Stimulated activated naive CD8-positive, alpha-beta T cell treated with anti-CD3 and anti-CD28 coated beads, Interleukin-15, Interleukin-2, amounts not matched to agents 100 ng/mL and 50 ng/mL, for 24 hours (primary cell): ENCODE measurements around the gene COQ6.
A peak's percentile ranks its signal among the peaks of the same experiment; 100 is the strongest.
"Not testable (repeated sequence)": the region's sequence is repeated elsewhere in the genome, so short reads cannot be mapped to it uniquely, and the experiment has no call there.

Source experiments
- H3K27ac Mint-ChIP-seq: one replicate; pipeline ENCODE4 v1.8.0; 2021; ENCODE audit warnings: mild to moderate bottlenecking, mixed read lengths
- H3K27me3 Mint-ChIP-seq: one replicate; pipeline ENCODE4 v1.8.0; 2021; ENCODE audit warnings: mixed read lengths
- H3K36me3 Mint-ChIP-seq: one replicate; pipeline ENCODE4 v1.8.0; 2021; ENCODE audit warnings: low read depth, mixed read lengths
- H3K4me1 Mint-ChIP-seq: one replicate; pipeline ENCODE4 v1.8.0; 2021; ENCODE audit warnings: low read depth, mixed read lengths
- H3K4me3 Mint-ChIP-seq: one replicate; pipeline ENCODE4 v1.8.0; 2021; ENCODE audit warnings: mild to moderate bottlenecking, mixed read lengths
- H3K9me3 Mint-ChIP-seq: one replicate; pipeline ENCODE4 v1.8.0; 2021; ENCODE audit warnings: mixed read lengths

Gene COQ6

GRCh38 chr14:73949752-73950734 is at the start of gene COQ6, which contains the start of gene FAM161B:
Gene COQ6, plus strand, starts transcription at chr14:73950302. Its CDS starts 31 bp downstream, at chr14:73950333.
Gene FAM161B, minus strand, starts transcription at chr14:73950094. Its CDS starts 68 bp downstream, at chr14:73950026.
- Mint-ChIP-seq H3K4me1 (peaks cover 14% of the 10 kb centered on the region), H3K36me3 (peaks cover 5% of the 10 kb centered on the region), H3K9me3 (no peaks in the 10 kb centered on the region), H3K4me3 (peak within 1 kb of the TSS; percentile 96), H3K27ac (peak within 1 kb of the TSS; percentile 90), H3K27me3 (no peaks in the 10 kb centered on the region)

GRCh38 chr14:73903028-73903427 is 47.1 kb upstream of the COQ6 start:
- no peak overlapping the region for H3K4me3 Mint-ChIP-seq
- H3K27me3 Mint-ChIP-seq: no peaks in the 10 kb centered on the region
- peaks cover 64% of the 10 kb centered on the region for H3K36me3 Mint-ChIP-seq
- no peak overlapping the region for H3K27ac Mint-ChIP-seq
- no peaks in the 10 kb centered on the region for H3K9me3 Mint-ChIP-seq
- H3K4me1 Mint-ChIP-seq: no peaks in the 10 kb centered on the region

GRCh38 chr14:73909681-73910080 is 40.4 kb upstream of the COQ6 start:
- H3K4me3 Mint-ChIP-seq: no peak overlapping the region
- no peaks in the 10 kb centered on the region for H3K27me3 Mint-ChIP-seq
- H3K9me3 Mint-ChIP-seq: no peaks in the 10 kb centered on the region
- H3K27ac Mint-ChIP-seq: no peak overlapping the region
- peaks cover 81% of the 10 kb centered on the region for H3K36me3 Mint-ChIP-seq
- no peaks in the 10 kb centered on the region for H3K4me1 Mint-ChIP-seq

- Mint-ChIP-seq H3K27ac (no peak overlapping the region), H3K9me3 (no peaks in the 10 kb centered on the region), H3K27me3 (no peaks in the 10 kb centered on the region), H3K4me1 (no peaks in the 10 kb centered on the region), H3K4me3 (no peak overlapping the region), H3K36me3 (peaks cover 75% of the 10 kb centered on the region)
These were observed 36.8 kb upstream of the COQ6 start for GRCh38 chr14:73913256-73913655.

- no peak overlapping the region for H3K4me3 Mint-ChIP-seq
- no peaks in the 10 kb centered on the region for H3K4me1 Mint-ChIP-seq
- H3K9me3 Mint-ChIP-seq: no peaks in the 10 kb centered on the region
- H3K27me3 Mint-ChIP-seq: no peaks in the 10 kb centered on the region
- peaks cover 70% of the 10 kb centered on the region for H3K36me3 Mint-ChIP-seq
- H3K27ac Mint-ChIP-seq: no peak overlapping the region
These were observed 33.8 kb upstream of the COQ6 start for GRCh38 chr14:73916324-73916723.

- not testable (repeated sequence) for H3K9me3 Mint-ChIP-seq, H3K4me1 Mint-ChIP-seq, H3K27me3 Mint-ChIP-seq, H3K4me3 Mint-ChIP-seq
- Mint-ChIP-seq H3K27ac (peak overlapping the region; percentile 52), H3K36me3 (peaks cover 74% of the 10 kb centered on the region)
These were observed 30.6 kb upstream of the COQ6 start for GRCh38 chr14:73919457-73919856.

GRCh38 chr14:73924337-73924736 is 25.8 kb upstream of the COQ6 start:
- Mint-ChIP-seq H3K9me3 (no peaks in the 10 kb centered on the region), H3K4me1 (no peaks in the 10 kb centered on the region), H3K4me3 (no peak overlapping the region), H3K36me3 (peaks cover 93% of the 10 kb centered on the region), H3K27ac (no peak overlapping the region), H3K27me3 (no peaks in the 10 kb centered on the region)

GRCh38 chr14:73935666-73936065 is 14.4 kb upstream of the COQ6 start:
- H3K36me3 Mint-ChIP-seq: peaks cover 39% of the 10 kb centered on the region
- no peak overlapping the region for H3K27ac Mint-ChIP-seq
- H3K4me3 Mint-ChIP-seq: no peak overlapping the region
- H3K4me1 Mint-ChIP-seq: no peaks in the 10 kb centered on the region
- H3K27me3 Mint-ChIP-seq: no peaks in the 10 kb centered on the region
- H3K9me3 Mint-ChIP-seq: no peaks in the 10 kb centered on the region

GRCh38 chr14:73936548-73936947 is 13.6 kb upstream of the COQ6 start:
- Mint-ChIP-seq H3K9me3 (no peaks in the 10 kb centered on the region), H3K36me3 (peaks cover 32% of the 10 kb centered on the region), H3K27me3 (no peaks in the 10 kb centered on the region), H3K4me1 (no peaks in the 10 kb centered on the region), H3K27ac (peak overlapping the region; percentile 43), H3K4me3 (no peak overlapping the region)

GRCh38 chr14:73937012-73937411 is 13.1 kb upstream of the COQ6 start:
- no peaks in the 10 kb centered on the region for H3K27me3 Mint-ChIP-seq
- H3K4me1 Mint-ChIP-seq: no peaks in the 10 kb centered on the region
- no peaks in the 10 kb centered on the region for H3K9me3 Mint-ChIP-seq
- H3K27ac Mint-ChIP-seq: peak overlapping the region; percentile 43
- H3K4me3 Mint-ChIP-seq: no peak overlapping the region
- peaks cover 27% of the 10 kb centered on the region for H3K36me3 Mint-ChIP-seq

GRCh38 chr14:73942180-73942579 is 7.9 kb upstream of the COQ6 start:
- no peaks in the 10 kb centered on the region for H3K4me1 Mint-ChIP-seq
- no peaks in the 10 kb centered on the region for H3K27me3 Mint-ChIP-seq
- H3K36me3 Mint-ChIP-seq: no peaks in the 10 kb centered on the region
- no peak overlapping the region for H3K27ac Mint-ChIP-seq
- no peak overlapping the region for H3K4me3 Mint-ChIP-seq
- no peaks in the 10 kb centered on the region for H3K9me3 Mint-ChIP-seq

- no peak overlapping the region for H3K4me3 Mint-ChIP-seq
- no peaks in the 10 kb centered on the region for H3K27me3 Mint-ChIP-seq
- no peak overlapping the region for H3K27ac Mint-ChIP-seq
- no peaks in the 10 kb centered on the region for H3K36me3 Mint-ChIP-seq
- H3K9me3 Mint-ChIP-seq: no peaks in the 10 kb centered on the region
- no peaks in the 10 kb centered on the region for H3K4me1 Mint-ChIP-seq
These were observed 7.0 kb upstream of the COQ6 start for GRCh38 chr14:73943083-73943482.

GRCh38 chr14:73944432-73945158 is 5.5 kb upstream of the COQ6 start:
- Mint-ChIP-seq H3K9me3 (no peaks in the 10 kb centered on the region), H3K27me3 (no peaks in the 10 kb centered on the region), H3K4me1 (no peaks in the 10 kb centered on the region), H3K36me3 (no peaks in the 10 kb centered on the region), H3K4me3 (no peak overlapping the region), H3K27ac (no peak overlapping the region)

GRCh38 chr14:73945159-73945670 is 4.9 kb upstream of the COQ6 start:
- H3K27ac Mint-ChIP-seq: no peak overlapping the region
- H3K9me3 Mint-ChIP-seq: no peaks in the 10 kb centered on the region
- no peak overlapping the region for H3K4me3 Mint-ChIP-seq
- no peaks in the 10 kb centered on the region for H3K4me1 Mint-ChIP-seq
- H3K27me3 Mint-ChIP-seq: no peaks in the 10 kb centered on the region
- H3K36me3 Mint-ChIP-seq: no peaks in the 10 kb centered on the region

GRCh38 chr14:73953731-73954130 is 3.6 kb downstream of the COQ6 start:
- peaks cover 14% of the 10 kb centered on the region for H3K4me1 Mint-ChIP-seq
- no peak overlapping the region for H3K4me3 Mint-ChIP-seq
- peak overlapping the region; percentile 0 for H3K27ac Mint-ChIP-seq
- no peaks in the 10 kb centered on the region for H3K27me3 Mint-ChIP-seq
- H3K9me3 Mint-ChIP-seq: no peaks in the 10 kb centered on the region
- H3K36me3 Mint-ChIP-seq: peaks cover 21% of the 10 kb centered on the region
